ENCODE measurements around the gene ABCA12.

The ABCA12 gene

DNA sequence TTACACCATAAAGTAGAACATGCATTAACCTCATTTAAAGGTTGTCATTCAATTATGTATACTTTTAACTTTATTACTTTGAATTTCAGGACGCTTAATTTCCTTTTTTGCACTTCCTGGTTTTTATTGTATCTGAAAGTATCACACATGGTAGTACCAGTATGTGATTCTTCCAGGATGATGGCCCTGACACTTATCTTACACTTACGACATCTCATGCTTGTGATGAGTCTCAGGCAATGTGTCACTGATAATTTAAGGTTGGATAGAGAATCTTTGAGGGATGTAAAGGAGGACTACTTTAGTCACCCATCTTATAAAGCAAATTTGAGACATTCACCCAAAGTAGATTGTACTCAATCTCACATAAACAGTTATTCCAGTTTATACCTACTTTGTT lies 74.9 kb downstream of the ABCA12 start:
- no CpG with 5 or more reads among the region's 2 CpGs for WGBS (ENCODE audit: extremely low coverage, insufficient coverage, insufficient read length)
- Histone ChIP-seq H3K23ac (ENCODE audit: low read length) (no peak overlapping the region), H3K36me3 (ENCODE audit: control insufficient read depth in 1 of 2, insufficient read depth in 2 of 2, low read length in 2 of 2) (no peaks in the 10 kb centered on the region), H3K18ac (ENCODE audit: low read length) (no peak overlapping the region), H4K12ac (ENCODE audit: low read depth, low read length) (no peak overlapping the region), H3K4ac (ENCODE audit: low read depth, low read length) (no peak overlapping the region), H3K4me2 (ENCODE audit: low read length) (no peak overlapping the region), H3K27ac (ENCODE audit: low read depth, low read length) (no peak overlapping the region), H2BK12ac (ENCODE audit: low read length) (no peak overlapping the region), H2AFZ (ENCODE audit: insufficient read depth, low read length, poor library complexity) (no peak overlapping the region), H3K9me3 (ENCODE audit: insufficient read depth, low read depth, low read length) (no peaks in the 10 kb centered on the region), H3K4me1 (ENCODE audit: control insufficient read depth in 1 of 2, insufficient read depth in 2 of 2, low read length in 2 of 2) (no peaks in the 10 kb centered on the region), H3K9ac (ENCODE audit: low read length) (no peak overlapping the region), H4K8ac (ENCODE audit: low read depth, low read length) (no peak overlapping the region), H3K27me3 (ENCODE audit: insufficient read depth, low read length) (no peaks in the 10 kb centered on the region), H2BK120ac (ENCODE audit: insufficient read depth, low read length, poor library complexity) (no peak overlapping the region), H4K91ac (ENCODE audit: low read depth, low read length) (no peak overlapping the region), H2BK5ac (ENCODE audit: low read depth, low read length, poor library complexity) (no peak overlapping the region), H3K4me3 (ENCODE audit: low read depth, low read length) (no peak overlapping the region), H2AK5ac (ENCODE audit: low read length) (no peak overlapping the region), H3K79me1 (ENCODE audit: low read length) (no peaks in the 10 kb centered on the region), H3K14ac (ENCODE audit: low read length) (no peak overlapping the region), H3K79me2 (ENCODE audit: control insufficient read depth, insufficient read depth, low read length, poor library complexity) (no peaks in the 10 kb centered on the region)
- DNase-seq = peak; percentile 56 to 80

DNA sequence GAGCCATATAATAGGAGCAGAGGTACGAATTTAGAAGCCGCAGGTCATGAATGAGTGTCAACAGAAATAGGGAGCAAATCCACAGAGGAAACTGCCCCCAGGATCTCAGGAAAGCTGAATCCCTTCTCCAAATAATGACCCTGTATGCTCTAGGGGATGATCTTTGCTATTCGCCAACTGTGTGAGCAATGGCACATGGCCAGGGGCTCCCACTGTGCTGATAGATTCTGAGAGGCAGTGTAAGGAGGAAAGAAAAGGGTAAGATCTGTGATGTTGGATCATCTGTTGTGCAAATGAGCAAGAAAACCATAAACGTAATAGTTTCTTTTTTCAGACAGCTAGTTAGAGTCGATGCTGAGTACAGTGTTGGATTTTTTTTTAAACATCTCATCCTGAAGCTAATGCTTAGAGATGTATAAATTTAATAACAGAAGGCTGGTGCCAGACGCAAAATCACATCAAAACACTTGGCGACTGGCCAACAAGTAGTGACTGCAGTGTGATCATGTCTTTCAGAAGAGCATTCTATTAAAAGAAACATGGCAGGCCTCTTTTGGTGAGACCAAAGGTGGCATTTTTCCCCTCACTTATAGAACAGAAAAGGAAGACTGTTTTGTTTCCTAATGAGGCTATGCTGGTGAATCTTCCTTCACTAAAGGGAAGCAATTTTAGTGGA lies 77.4 kb downstream of the ABCA12 start:
- no peak overlapping the region for H3K18ac ChIP-seq (ENCODE audit: low read length)
- no peak overlapping the region for H3K23ac ChIP-seq (ENCODE audit: low read length)
- no peak overlapping the region for H3K9ac ChIP-seq (ENCODE audit: low read length)
- H4K8ac ChIP-seq (ENCODE audit: low read depth, low read length) = no peak overlapping the region
- H3K36me3 ChIP-seq (ENCODE audit: control insufficient read depth in 1 of 2, insufficient read depth in 2 of 2, low read length in 2 of 2) = no peaks in the 10 kb centered on the region
- H2AK5ac ChIP-seq (ENCODE audit: low read length) = no peak overlapping the region
- H4K91ac ChIP-seq (ENCODE audit: low read depth, low read length) = no peak overlapping the region
- no peak overlapping the region for H2AFZ ChIP-seq (ENCODE audit: insufficient read depth, low read length, poor library complexity)
- no peak overlapping the region for H3K4ac ChIP-seq (ENCODE audit: low read depth, low read length)
- no peak overlapping the region for H2BK12ac ChIP-seq (ENCODE audit: low read length)
- no peak overlapping the region for H3K4me3 ChIP-seq (ENCODE audit: low read depth, low read length)
- no peak overlapping the region for H2BK5ac ChIP-seq (ENCODE audit: low read depth, low read length, poor library complexity)
- no peak overlapping the region for H4K12ac ChIP-seq (ENCODE audit: low read depth, low read length)
- no peak overlapping the region for H3K27ac ChIP-seq (ENCODE audit: low read depth, low read length)
- H3K14ac ChIP-seq (ENCODE audit: low read length) = no peak overlapping the region
- H3K79me1 ChIP-seq (ENCODE audit: low read length) = no peaks in the 10 kb centered on the region
- no peaks in the 10 kb centered on the region for H3K9me3 ChIP-seq (ENCODE audit: insufficient read depth, low read depth, low read length)
- H3K4me1 ChIP-seq (ENCODE audit: control insufficient read depth in 1 of 2, insufficient read depth in 2 of 2, low read length in 2 of 2) = no peaks in the 10 kb centered on the region
- H3K4me2 ChIP-seq (ENCODE audit: low read length) = no peak overlapping the region
- no peaks in the 10 kb centered on the region for H3K79me2 ChIP-seq (ENCODE audit: control insufficient read depth, insufficient read depth, low read length, poor library complexity)
- H2BK120ac ChIP-seq (ENCODE audit: insufficient read depth, low read length, poor library complexity) = no peak overlapping the region
- H3K27me3 ChIP-seq (ENCODE audit: insufficient read depth, low read length) = no peaks in the 10 kb centered on the region
- DNase-seq = no peak
- WGBS (ENCODE audit: extremely low coverage, insufficient coverage, insufficient read length) = no CpG with 5 or more reads among the region's 7 CpGs

DNA sequence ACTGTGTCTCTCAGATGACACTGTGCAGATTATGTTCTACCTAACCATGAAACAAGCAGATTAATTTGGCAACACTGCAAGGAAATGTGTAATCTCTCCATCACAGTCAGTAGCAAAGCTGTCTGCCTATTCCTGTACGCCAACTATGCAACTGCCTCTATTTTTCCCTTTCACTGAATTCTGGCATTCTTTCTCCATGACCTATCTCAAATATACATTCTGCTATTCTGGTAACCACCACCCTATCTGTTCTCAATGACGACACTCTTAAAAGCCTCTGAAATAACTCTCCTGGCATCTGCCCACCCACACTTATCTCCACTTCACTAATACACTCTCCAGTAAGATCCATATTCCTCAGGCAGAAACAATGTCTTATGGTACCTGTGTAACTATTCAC lies 78.7 kb downstream of the ABCA12 start:
- no peak overlapping the region for H2BK12ac ChIP-seq (ENCODE audit: low read length)
- H3K14ac ChIP-seq (ENCODE audit: low read length) = no peak overlapping the region
- no peak overlapping the region for H3K27ac ChIP-seq (ENCODE audit: low read depth, low read length)
- H3K36me3 ChIP-seq (ENCODE audit: control insufficient read depth in 1 of 2, insufficient read depth in 2 of 2, low read length in 2 of 2) = no peaks in the 10 kb centered on the region
- no peak overlapping the region for H3K4ac ChIP-seq (ENCODE audit: low read depth, low read length)
- H2BK120ac ChIP-seq (ENCODE audit: insufficient read depth, low read length, poor library complexity) = no peak overlapping the region
- H3K4me3 ChIP-seq (ENCODE audit: low read depth, low read length) = no peak overlapping the region
- H3K79me1 ChIP-seq (ENCODE audit: low read length) = no peaks in the 10 kb centered on the region
- H2AK5ac ChIP-seq (ENCODE audit: low read length) = no peak overlapping the region
- H4K8ac ChIP-seq (ENCODE audit: low read depth, low read length) = no peak overlapping the region
- no peaks in the 10 kb centered on the region for H3K79me2 ChIP-seq (ENCODE audit: control insufficient read depth, insufficient read depth, low read length, poor library complexity)
- H2BK5ac ChIP-seq (ENCODE audit: low read depth, low read length, poor library complexity) = no peak overlapping the region
- peak; percentile 53 to 95 for DNase-seq
- H3K23ac ChIP-seq (ENCODE audit: low read length) = no peak overlapping the region
- no peaks in the 10 kb centered on the region for H3K4me1 ChIP-seq (ENCODE audit: control insufficient read depth in 1 of 2, insufficient read depth in 2 of 2, low read length in 2 of 2)
- no peaks in the 10 kb centered on the region for H3K9me3 ChIP-seq (ENCODE audit: insufficient read depth, low read depth, low read length)
- H4K91ac ChIP-seq (ENCODE audit: low read depth, low read length) = no peak overlapping the region
- H3K4me2 ChIP-seq (ENCODE audit: low read length) = no peak overlapping the region
- no peak overlapping the region for H3K18ac ChIP-seq (ENCODE audit: low read length)
- no peaks in the 10 kb centered on the region for H3K27me3 ChIP-seq (ENCODE audit: insufficient read depth, low read length)
- no peak overlapping the region for H3K9ac ChIP-seq (ENCODE audit: low read length)
- no CpG with 5 or more reads among the region's 2 CpGs for WGBS (ENCODE audit: extremely low coverage, insufficient coverage, insufficient read length)
- H4K12ac ChIP-seq (ENCODE audit: low read depth, low read length) = no peak overlapping the region
- H2AFZ ChIP-seq (ENCODE audit: insufficient read depth, low read length, poor library complexity) = no peak overlapping the region

DNA sequence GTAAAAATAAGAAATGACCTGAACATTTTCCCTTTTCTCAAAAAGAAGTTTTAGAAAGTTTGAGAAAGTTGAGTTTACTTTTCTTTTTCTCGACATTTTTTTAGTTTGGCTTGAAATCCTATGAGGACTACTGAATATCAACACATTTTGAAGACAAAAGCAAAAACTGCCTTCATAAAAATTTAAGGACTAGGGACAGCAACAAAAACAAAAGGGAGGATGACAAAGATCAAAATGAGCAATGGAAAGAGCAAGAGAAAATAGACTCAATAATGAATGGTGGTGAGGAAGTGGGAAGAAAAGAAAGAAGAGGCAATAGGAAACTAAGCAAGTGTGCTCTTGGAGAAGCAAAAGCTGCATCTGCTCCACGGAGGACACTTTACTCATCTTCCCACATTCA lies 82.5 kb downstream of the ABCA12 start:
- Histone ChIP-seq H3K18ac (ENCODE audit: low read length) (no peak overlapping the region), H3K4me2 (ENCODE audit: low read length) (no peak overlapping the region), H2BK12ac (ENCODE audit: low read length) (no peak overlapping the region), H2AK5ac (ENCODE audit: low read length) (no peak overlapping the region), H4K12ac (ENCODE audit: low read depth, low read length) (no peak overlapping the region), H2AFZ (ENCODE audit: insufficient read depth, low read length, poor library complexity) (no peak overlapping the region), H3K27ac (ENCODE audit: low read depth, low read length) (no peak overlapping the region), H3K23ac (ENCODE audit: low read length) (no peak overlapping the region), H3K79me1 (ENCODE audit: low read length) (no peaks in the 10 kb centered on the region), H3K36me3 (ENCODE audit: control insufficient read depth in 1 of 2, insufficient read depth in 2 of 2, low read length in 2 of 2) (no peaks in the 10 kb centered on the region), H3K14ac (ENCODE audit: low read length) (no peak overlapping the region), H3K4me3 (ENCODE audit: low read depth, low read length) (no peak overlapping the region), H4K8ac (ENCODE audit: low read depth, low read length) (no peak overlapping the region), H4K91ac (ENCODE audit: low read depth, low read length) (no peak overlapping the region), H3K79me2 (ENCODE audit: control insufficient read depth, insufficient read depth, low read length, poor library complexity) (no peaks in the 10 kb centered on the region), H2BK120ac (ENCODE audit: insufficient read depth, low read length, poor library complexity) (no peak overlapping the region), H3K27me3 (ENCODE audit: insufficient read depth, low read length) (no peaks in the 10 kb centered on the region), H3K4me1 (ENCODE audit: control insufficient read depth in 1 of 2, insufficient read depth in 2 of 2, low read length in 2 of 2) (no peaks in the 10 kb centered on the region), H3K9me3 (ENCODE audit: insufficient read depth, low read depth, low read length) (no peaks in the 10 kb centered on the region), H3K9ac (ENCODE audit: low read length) (no peak overlapping the region), H3K4ac (ENCODE audit: low read depth, low read length) (no peak overlapping the region), H2BK5ac (ENCODE audit: low read depth, low read length, poor library complexity) (no peak overlapping the region)
- no CpG with 5 or more reads among the region's 2 CpGs for WGBS (ENCODE audit: extremely low coverage, insufficient coverage, insufficient read length)
- DNase-seq = no peak

All from trophoblast cell (in vitro differentiated cells and primary cell).